ENCODE results near the gene PLCXD3.

PLCXD3 gene

GRCh38 chr5:41532485-41532884, 22.1 kb upstream of the PLCXD3 start:
- no peak overlapping the region for H3K27ac ChIP-seq
- TF ChIP-seq CTCF (conservative IDR thresholded peaks at IDR 0.05), result no peak

- no peak overlapping the region for H3K27ac ChIP-seq
- no peak for TF ChIP-seq CTCF (conservative IDR thresholded peaks at IDR 0.05)
Measured at GRCh38 chr5:41527201-41527779, 16.9 kb upstream of the PLCXD3 start.

- no peak for TF ChIP-seq CTCF (conservative IDR thresholded peaks at IDR 0.05)
- no peak overlapping the region for H3K27ac ChIP-seq
Measured at GRCh38 chr5:41526699-41527098, 16.3 kb upstream of the PLCXD3 start.

GRCh38 chr5:41524174-41524573, 13.8 kb upstream of the PLCXD3 start:
- TF ChIP-seq CTCF (conservative IDR thresholded peaks at IDR 0.05), result no peak; the same call in 1 of the 2 replicates
- no peak overlapping the region for H3K27ac ChIP-seq

- H3K27ac ChIP-seq, result no peak overlapping the region
- no peak for TF ChIP-seq CTCF (conservative IDR thresholded peaks at IDR 0.05)
Measured at GRCh38 chr5:41522193-41522786, 11.9 kb upstream of the PLCXD3 start.

GRCh38 chr5:41519801-41520200, 9.4 kb upstream of the PLCXD3 start:
- TF ChIP-seq CTCF (conservative IDR thresholded peaks at IDR 0.05), result peak; percentile 74
- no peak overlapping the region for H3K27ac ChIP-seq

- H3K27ac ChIP-seq, result no peak overlapping the region
- TF ChIP-seq CTCF (conservative IDR thresholded peaks at IDR 0.05), result no peak
Measured at GRCh38 chr5:41517909-41518308, 7.5 kb upstream of the PLCXD3 start.
